Bone marrow (tissue), 2 donors: ENCODE data around the gene ZNF841.
"Not testable (repeated sequence)": the region's sequence is repeated elsewhere in the genome, so short reads cannot be mapped to it uniquely, and the experiment has no call there.

Source experiments
- DNase-seq, 2 donors: peaks; one replicate each; lab custom pipeline; 2025; lab: John Stamatoyannopoulos, UW

ZNF841 gene

DNA sequence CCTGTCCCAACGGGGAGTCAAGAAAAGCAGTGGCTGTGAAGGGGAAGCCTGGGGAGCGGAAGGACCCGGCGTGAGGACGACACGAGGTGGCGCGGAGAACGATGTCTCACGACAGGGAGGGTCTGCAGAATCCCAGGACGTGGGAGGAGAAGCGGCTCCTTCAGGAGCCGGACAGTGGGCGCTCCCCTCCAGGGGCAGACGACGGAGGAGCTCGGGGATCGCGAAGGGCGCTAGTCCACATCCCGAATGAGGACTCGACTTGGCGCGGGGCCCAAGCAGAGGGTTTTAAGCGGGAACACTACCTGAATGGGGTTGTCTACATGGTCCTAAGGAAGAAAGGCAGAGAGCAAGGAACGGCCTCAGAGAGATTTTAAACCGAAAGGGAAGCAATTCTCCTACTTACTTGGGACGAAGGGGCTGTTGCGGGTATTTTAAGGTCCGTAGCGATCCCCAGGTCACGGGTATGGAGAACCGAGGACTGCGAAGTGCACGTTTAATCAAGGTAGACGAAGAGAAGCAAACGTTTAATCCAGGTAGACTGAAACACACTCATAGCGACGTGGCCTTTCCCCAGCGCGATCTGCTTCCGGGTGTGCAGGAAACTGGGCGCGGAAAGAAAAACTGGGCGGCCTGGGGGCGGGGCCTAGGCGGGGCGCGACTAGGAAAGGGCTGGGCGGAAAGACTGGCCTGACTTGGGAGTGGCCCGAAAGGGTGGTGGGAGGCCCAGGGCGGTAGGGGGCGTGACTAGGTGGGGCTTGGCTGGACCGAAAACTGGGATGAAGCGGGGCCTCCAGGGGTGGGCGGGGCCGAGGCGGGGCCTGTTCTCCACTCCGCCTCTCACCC lies at the start of gene ZNF841:
Gene ZNF841, minus strand, starts transcription at position 594 of the 843 bp plus-strand sequence. CDS start 10,964 bp downstream, outside the sequence.
- peak; percentile 52 to 75 for DNase-seq

DNA sequence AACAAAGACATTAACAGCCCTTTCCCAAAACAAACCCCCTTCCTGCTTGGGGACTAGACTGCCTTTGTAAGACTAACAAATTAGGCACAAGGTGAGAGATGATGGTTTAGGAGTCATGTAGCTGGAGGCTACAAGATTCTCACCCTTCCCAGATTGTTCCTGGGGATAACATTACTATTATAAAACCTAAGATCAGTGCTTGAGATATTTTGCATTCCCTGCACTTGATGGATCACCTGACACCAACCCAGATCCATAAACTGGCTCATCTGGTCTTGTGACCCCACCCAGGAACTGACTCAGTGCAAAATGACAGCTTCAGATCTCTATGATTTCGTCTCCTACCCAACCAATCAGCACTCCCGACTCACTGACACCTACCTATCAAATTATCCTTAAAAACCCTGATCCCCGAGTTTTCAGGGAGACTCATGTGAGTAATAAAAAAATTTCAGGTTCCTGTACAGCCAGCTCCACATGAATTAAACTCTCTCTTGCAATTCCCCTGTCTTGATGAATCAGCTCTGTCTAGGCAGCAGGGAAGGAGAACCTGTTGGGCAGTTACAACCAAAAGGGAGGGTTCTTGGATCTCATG lies 46.5 kb upstream of the ZNF841 start:
- no peak for DNase-seq

- no peak for DNase-seq
Measured at GRCh38 chr19:52141203-52141602, 45.6 kb upstream of the ZNF841 start.

- peak in 1 of 2 donors; percentile 92 for DNase-seq
Measured at GRCh38 chr19:52140032-52140710, 44.6 kb upstream of the ZNF841 start.

- DNase-seq: peak; percentile 49 to 84
Measured at GRCh38 chr19:52139252-52140031, 43.9 kb upstream of the ZNF841 start, which contains the start of gene ZNF616. TSS of gene ZNF616 (minus strand) at chr19:52139938. CDS start at chr19:52130512, 9,426 bp downstream.

- DNase-seq: no peak
Measured at GRCh38 chr19:52138983-52139251, 43.4 kb upstream of the ZNF841 start.

GRCh38 chr19:52138278-52138982 lies 42.9 kb upstream of the ZNF841 start:
- no peak for DNase-seq

DNA sequence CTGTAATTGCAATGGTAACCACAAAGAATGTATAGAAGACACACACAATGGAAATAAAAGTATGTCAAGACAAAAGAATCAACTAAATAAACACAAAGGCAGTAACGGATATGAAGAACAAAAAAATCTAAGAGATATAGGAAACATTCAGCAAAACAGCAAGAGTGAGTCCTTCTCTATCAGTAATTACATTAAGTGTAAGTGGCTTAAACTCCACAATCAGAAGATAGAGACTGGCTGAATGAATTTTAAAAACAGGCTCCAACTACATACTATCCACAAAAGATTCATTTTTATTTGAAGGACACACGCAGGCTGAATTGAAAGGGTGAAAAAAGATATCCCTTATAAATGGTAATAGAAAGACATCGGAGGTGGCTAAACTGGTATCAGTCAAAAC lies 24.7 kb upstream of the ZNF841 start:
- no peak for DNase-seq

GRCh38 chr19:52115526-52116053 lies 20.0 kb upstream of the ZNF841 start:
- no peak for DNase-seq

DNA sequence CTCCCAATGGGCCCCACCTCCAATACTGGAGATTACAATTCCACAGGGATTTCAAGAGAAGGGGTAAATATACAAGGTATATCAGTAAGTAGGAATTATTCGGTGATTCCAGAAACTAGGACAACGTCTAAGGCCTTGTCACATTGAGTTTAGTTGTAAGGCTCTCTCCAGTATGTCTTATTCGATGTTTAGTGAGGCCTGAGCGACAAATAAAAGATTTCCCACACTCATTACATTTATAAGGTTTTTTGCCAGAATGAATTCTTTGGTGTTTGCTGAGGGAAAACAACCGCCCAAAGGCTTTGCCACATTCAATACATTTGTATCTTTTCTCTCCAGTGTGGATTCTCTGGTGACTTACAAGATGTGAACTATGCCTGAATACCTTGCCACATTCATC lies 19.1 kb upstream of the ZNF841 start:
- no peak for DNase-seq

DNA sequence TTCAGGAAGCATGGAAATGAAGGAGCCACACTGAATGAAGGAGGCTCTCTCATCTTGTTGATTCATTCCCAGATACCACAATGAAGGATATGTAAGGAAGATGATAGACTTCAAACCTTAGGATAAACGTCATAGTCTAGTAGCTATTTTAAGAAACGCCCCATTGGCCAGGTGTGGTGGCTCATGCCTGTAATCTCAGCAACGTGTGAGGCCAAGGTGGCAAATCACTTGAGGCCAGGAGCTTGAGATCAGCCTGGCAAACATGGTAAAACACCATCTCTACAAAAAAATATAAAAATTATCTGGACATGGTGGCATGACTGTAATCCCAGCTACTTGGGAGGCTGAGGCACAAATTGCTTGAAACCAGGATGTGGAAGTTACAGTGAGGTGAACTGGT lies 17.1 kb upstream of the ZNF841 start:
- no peak for DNase-seq

- DNase-seq: no peak
Measured at GRCh38 chr19:52110780-52111179, 15.2 kb upstream of the ZNF841 start.

GRCh38 chr19:52102782-52103181 lies 7.2 kb upstream of the ZNF841 start:
- no peak for DNase-seq

GRCh38 chr19:52101866-52102562 lies 6.4 kb upstream of the ZNF841 start:
- DNase-seq: no peak

DNA sequence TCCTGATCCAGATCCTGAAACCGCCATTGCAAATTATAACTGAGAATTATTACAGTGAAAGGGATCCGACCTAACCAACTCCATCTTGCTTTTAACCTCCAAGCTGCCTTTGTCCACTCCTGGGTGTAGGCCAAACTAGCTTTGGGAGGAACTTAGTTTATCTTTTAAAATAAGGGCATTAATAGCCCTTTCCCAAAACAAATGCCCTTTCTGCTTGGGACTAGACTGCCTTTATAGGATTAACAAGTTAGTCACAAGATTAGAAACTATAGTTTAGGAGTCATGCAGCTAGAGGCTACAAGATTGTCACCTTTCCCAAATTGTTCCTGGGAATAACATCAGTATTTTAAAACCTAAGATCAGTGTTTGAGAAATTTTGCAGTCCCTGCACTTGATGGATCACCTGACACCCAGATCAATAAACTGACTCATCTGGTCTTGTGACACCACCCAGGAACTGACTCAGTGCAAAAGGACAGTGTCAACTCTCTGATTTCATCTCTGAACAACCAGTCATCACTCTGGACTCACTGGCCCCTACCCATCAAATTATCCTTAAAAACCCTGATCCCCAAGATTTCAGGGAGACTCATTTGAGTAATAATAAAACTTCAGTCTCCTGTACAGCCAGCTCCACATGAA lies 4.1 kb upstream of the ZNF841 start:
- DNase-seq: no peak

- not testable (repeated sequence) for DNase-seq
Measured at GRCh38 chr19:52096416-52096815, 851 bp upstream of the ZNF841 start.

DNA sequence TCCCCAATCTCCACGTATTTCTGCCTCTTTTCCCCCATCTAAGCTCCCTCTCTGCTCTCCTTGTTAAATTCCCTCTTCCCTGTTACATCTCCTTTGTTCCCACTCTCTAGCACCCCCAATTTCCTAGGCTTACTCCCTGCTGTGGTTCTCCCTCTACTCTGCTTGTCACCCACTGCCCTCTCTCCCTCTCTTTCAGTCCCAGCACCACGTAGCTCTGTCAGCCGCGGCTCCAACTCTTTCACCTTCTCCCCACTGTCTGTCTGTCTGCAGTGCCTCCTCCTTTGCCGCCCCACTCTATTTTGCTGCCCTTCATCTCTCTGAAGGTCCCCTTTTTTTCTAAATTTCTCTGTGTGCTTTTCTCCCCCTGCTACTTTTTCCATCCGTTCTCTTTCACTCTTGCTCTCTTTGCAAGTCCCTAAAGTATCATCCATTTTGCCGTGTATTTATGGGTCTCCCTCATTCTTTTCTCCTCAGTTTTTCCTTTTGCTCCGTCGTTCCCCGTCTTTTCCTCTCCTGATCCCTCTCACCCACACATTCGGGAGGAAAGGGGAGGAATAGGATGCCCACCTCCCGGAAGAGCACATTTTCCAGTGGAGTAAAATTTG lies 937 bp downstream of the ZNF841 start:
- no peak for DNase-seq

- DNase-seq: no peak
Measured at GRCh38 chr19:52086481-52086880, 9.1 kb downstream of the ZNF841 start.

DNA sequence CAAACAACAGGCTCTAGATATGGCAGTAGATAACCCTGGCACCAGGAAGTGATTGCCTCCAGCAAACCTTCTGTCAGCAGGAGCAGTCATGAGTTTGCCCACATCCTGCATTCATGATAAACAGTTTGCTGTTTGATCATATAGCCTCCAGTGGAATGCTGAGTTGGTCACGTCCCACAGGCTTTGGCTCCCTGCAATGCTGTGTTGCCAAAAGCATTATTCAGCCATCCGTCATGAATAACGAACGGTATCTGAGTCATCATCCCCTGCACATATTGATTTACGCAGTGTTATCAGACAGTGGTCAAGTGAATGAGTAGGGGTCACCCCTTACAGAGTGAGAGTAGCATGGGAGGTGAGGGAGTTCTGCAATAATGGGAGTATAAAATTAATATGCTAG lies 25.1 kb downstream of the ZNF841 start:
- no peak for DNase-seq

DNA sequence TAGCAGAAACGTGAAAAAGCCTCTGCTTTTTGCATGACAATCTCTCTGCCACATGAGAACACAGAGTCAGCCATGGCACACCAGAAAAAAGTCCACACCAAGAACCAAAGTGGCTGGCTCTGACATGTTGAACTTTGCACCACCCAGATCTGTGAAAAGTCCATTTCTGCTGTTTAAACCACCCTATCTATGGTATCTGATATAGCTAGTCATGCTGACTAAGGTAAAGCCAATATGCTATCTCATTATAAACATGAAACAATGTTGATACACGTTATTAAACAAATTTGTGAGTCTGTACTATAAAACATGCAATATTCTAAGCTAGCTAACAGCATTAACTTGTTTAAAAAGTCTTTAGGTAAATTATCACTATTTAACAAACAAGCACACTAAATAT lies 25.9 kb downstream of the ZNF841 start:
- DNase-seq: no peak
